ENCODE results near the gene RFFL.
"Not testable (repeated sequence)": the region's sequence is repeated elsewhere in the genome, so short reads cannot be mapped to it uniquely, and the experiment has no call there.

RFFL gene, protein sequence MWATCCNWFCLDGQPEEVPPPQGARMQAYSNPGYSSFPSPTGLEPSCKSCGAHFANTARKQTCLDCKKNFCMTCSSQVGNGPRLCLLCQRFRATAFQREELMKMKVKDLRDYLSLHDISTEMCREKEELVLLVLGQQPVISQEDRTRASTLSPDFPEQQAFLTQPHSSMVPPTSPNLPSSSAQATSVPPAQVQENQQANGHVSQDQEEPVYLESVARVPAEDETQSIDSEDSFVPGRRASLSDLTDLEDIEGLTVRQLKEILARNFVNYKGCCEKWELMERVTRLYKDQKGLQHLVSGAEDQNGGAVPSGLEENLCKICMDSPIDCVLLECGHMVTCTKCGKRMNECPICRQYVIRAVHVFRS

GRCh38 chr17:35063514-35064223, at the start of gene RFFL:
Gene RFFL (minus strand): TSS chr17:35063707. CDS start chr17:35026553, 37,154 bp downstream.
- no peak for FAIRE-seq

DNA sequence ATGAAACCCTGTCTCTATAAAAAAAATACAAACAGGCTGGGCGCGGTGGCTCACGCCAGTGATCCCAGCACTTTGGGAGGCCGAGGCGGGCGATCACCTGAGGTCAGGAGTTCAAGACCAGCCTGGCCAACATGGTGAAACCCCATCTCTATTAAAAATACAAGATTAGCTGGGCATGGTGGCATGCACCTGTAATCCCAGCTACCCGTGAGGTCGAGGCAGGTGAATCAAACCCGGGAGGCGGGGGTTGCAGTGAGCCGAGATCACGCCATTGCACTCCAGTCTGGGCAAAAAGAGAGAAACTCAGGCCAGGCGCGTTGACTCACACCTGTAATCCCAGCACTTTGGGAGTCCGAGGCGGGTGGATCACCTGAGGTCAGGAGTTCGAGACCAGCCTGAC, 47.3 kb upstream of the RFFL start:
- FAIRE-seq: not testable (repeated sequence)

DNA sequence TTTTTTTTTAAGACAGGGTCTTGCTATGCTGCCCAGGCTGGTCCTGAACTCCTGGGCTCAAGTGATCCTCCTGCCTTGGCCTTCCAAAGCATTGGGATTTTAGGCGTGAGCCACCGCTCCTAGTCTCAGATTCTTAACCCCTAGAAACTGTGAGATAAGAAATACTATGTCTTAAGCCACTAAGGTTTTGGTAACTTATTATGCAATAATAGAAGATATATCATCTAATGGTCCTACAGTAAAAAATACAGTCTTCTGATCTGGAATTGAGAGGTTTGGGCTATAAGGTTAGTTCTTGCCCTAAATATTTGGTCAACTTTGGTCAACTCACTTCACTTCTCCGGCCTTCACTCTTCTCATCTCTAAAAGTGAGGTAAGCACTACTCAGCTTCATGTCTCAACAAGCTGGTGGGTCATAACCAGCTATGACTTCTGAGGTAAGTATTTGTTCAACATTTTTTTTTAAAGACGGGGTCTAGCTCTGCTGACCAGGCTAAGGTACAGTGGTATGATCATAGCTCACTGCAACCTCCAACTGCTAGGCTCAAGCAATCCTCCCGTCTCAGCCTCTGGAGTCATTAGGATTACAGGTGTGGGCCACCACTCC, 41.4 kb upstream of the RFFL start:
- no peak for FAIRE-seq

- no peak for FAIRE-seq
Measured at GRCh38 chr17:35103271-35103670, 39.8 kb upstream of the RFFL start.

GRCh38 chr17:35101725-35102124, 38.2 kb upstream of the RFFL start:
- FAIRE-seq: no peak

DNA sequence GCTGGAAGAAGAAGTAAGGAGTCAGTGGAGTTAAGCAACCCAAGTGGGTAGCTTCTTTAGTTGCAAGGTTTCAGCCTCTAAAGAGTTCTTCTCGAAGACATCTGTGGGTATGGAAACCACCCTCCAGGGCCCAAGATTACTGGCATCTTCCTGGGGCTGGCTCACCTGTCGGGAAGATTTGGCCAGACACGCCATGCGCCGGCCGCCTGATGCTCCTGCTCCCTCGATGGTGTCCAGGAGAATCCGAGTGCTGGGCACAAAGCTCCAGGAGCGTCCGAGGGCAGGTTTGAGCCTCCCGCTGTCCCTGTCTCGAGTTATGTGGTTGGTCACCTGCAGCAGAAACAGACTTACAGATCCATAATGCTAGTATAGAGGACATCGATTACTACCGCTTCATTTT, 37.5 kb upstream of the RFFL start:
- FAIRE-seq: no peak

DNA sequence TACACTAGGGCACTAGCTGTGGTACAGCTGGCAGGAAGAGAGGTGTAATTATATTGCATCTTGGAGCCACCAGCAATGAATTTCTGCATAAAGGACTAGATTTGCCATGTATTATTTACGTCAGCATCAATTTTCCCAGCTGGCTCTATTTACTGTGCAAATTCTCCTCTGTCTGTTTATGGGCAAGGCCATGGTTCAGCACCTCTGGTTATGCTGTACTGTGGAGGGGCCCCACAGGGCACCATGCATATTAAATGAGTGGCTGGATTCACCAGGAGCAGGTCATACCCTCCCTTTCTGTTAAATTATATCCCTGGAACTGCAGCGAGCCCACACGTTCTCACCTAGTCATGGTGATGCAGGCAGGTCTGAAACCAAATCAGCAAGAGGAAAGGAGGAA, 36.4 kb upstream of the RFFL start:
- no peak for FAIRE-seq

- FAIRE-seq: no peak
Measured at GRCh38 chr17:35097776-35098175, 34.3 kb upstream of the RFFL start.

- no peak for FAIRE-seq
Measured at GRCh38 chr17:35095741-35096140, 32.2 kb upstream of the RFFL start.

DNA sequence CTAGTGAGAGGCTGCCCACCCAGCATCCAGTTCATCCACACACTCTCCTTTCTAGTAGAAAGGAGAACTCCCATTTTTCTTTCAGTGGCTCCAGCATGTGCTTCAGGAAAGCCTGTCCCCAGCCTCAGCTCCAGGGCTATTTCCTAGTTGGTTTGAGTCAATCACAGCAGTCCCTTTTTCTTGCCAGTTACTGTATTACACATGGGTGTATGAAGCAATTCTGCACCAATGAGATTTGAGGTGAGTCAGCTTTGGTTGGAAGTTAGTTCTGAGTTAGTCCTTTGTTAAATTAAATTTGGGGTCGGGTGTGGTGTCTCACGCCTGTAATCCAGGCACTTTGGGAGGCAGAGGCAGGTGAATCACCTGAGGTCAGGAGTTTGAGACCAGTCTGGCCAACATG, 31.4 kb upstream of the RFFL start:
- no peak for FAIRE-seq

GRCh38 chr17:35090707-35091106, 27.2 kb upstream of the RFFL start:
- not testable (repeated sequence) for FAIRE-seq

- no peak for FAIRE-seq
Measured at GRCh38 chr17:35089586-35090296, 26.2 kb upstream of the RFFL start.

DNA sequence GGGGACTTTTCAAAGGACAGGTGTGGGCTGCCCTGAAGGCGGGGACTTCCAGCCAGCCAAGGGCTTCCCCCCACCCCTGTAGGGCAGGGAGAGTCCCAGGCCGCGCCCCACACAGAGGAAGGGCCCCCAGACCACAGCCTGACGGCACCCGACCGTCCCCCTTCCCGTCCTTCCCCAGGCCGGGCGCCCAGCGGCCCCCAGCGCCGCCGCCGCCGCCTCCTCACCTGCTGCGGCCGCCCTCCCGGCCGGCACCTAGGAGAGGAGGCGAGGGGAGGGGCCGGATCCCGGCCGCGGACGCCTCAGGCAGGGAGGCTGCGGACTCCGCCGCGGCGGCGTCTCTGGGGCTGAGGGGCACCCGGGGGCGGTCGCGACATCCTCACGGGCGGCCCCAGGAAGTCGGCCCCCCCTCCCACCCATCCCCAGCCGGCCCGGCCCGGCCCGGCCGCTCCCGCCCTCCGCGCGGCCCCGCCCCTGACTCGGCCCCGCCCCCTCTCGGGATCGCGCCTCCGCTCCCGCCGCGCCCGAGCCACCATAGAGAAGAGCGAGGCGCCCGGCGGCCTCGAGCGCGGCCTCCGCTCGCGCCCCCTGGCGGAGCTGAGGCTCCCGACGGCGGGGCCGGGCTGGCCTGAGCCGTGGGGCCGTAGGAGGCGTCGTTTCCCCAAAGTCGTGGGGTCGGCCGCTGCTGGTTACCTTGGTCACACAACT, 25.5 kb upstream of the RFFL start:
- no peak for FAIRE-seq

DNA sequence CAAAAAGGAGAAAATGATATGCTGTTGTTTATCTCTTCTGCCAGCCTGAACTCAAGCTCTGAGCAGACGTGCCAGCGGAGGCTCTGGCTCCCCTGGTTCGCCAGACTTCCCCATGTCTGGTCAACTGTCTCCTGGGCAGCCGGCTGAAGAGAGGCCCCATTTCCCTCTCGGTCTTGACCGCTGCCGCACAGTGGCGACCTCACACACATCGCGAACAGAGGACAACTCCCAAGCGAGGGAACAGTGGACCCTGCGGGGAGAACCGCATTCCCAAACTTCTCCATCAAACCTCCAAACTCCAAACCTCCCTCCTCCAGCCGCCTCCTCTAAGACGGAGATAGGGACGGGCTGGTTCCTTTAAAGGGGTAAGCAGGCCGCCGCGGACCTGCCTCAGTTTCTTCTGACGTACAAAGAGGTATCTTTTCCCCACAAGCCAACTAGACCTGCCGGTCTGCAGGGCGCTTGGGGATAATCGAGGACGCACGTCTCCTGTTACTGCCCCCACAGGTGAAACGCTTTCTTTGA, 24.9 kb upstream of the RFFL start:
- FAIRE-seq: no peak

GRCh38 chr17:35087731-35088355, 24.3 kb upstream of the RFFL start:
- no peak for FAIRE-seq

- FAIRE-seq: no peak
Measured at GRCh38 chr17:35086931-35087573, 23.5 kb upstream of the RFFL start.

DNA sequence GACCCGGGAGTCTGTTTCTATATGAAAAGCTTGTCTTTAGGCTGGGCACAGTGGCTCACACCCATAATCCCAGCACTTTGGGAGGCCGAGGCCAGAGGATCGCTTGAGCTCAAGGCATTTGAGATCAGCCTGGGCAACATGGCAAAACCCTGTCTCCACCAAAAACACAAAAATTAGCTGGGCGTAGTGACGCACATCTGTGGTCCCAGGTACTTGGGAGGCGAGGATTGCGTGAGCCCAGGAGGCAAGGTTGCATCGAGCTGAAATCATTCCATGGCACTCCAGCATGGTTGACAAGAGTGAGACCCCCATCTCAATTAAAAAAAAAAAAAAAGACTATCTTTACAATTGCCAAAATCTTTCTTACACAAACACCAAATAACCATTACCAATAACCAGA, 22.7 kb upstream of the RFFL start:
- FAIRE-seq: no peak

GRCh38 chr17:35084987-35085386, 21.5 kb upstream of the RFFL start:
- no peak for FAIRE-seq

GRCh38 chr17:35083071-35083470, 19.6 kb upstream of the RFFL start:
- no peak for FAIRE-seq

DNA sequence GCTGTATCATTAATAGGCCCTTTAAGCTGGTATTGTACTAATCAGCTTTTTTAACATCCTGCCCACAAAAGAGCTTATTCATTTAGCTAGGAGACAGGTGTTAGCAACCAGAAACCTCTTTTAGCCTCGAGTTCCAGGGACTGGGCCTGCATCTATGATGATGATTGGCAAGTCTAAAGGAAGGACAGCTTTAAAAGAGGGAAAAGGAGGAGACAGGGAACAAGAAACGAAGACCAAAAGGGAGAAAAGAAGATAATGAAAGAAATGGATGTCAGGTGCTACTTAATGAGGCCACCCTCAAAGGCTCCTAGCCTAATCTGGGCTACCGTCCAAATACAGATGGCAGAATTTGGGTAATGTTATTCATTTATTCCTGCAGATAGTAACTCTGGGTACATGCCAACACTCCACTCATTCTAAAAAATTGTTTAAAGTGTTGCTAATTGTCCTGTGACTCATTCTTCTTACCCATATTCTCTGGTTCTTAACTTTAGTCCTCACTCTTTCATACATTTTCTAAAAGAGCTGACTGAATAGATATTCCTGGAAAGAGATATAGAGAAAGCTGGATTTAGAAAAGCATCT, 18.7 kb upstream of the RFFL start:
- no peak for FAIRE-seq

DNA sequence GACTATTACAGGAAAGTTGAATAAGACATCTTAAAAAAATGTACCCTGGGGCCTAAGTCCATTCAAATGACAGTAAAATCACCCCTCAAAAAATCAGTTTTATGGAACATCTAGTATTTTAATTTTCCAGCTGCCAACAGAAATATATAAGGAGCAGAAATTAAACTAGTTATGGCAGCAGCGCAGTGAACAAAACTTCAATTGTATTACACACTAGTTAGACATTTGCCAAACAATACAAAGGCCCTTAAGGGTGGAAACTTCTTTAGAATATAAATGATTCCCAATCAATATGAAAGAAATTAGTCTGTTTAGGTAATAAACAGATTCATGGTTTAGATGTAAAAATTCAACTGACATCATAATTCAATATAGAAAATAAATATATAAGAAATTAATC, 18.1 kb upstream of the RFFL start:
- FAIRE-seq: no peak

All from colon (tissue), 2 donors.